GM23248 (cell line): ENCODE data around the gene USP36.

Experiments
- EZH2 ChIP-seq: fragments of 200-600 bp; sonication (generic); IDR thresholded peaks from 2 replicates; pipeline ENCODE4 v1.6.1; 2018; ENCODE audit warnings: antibody characterized with exemption, mild to moderate bottlenecking; ENCODE audit not compliant: insufficient read depth, poor library complexity, severe bottlenecking
- EZH2phosphoT487 ChIP-seq: fragments of 200-600 bp; sonication (generic); IDR thresholded peaks from 2 replicates; pipeline ENCODE4 v1.6.1; 2018; ENCODE audit warnings: antibody characterized with exemption, moderate library complexity, mild to moderate bottlenecking, low read depth; ENCODE audit not compliant: insufficient read depth

GRCh38 chr17:78784352-78784751 lies 56.3 kb downstream of the USP36 start:
- TF ChIP-seq EZH2phosphoT487 (no peak), EZH2 (no peak)
